Astrocyte of the spinal cord (primary cell): ENCODE data around the gene PTPN12.
A peak's percentile ranks its signal among the peaks of the same experiment; 100 is the strongest.
"Not testable (repeated sequence)": the region's sequence is repeated elsewhere in the genome, so short reads cannot be mapped to it uniquely, and the experiment has no call there.

Experiments used
- DNase-seq: peaks from one replicate; pipeline ENCODE4 v3.0.0; 2011; ENCODE audit warnings: low read depth, low spot score
- H3K4me3 ChIP-seq: 2 replicates; pipeline ENCODE4 v1.5.1; 2011; ENCODE audit warnings: low read depth, mild to moderate bottlenecking, low read length, moderate library complexity
- CTCF ChIP-seq: IDR thresholded peaks from 2 replicates; pipeline ENCODE4 v1.5.1; 2012; ENCODE audit warnings: low read depth, mild to moderate bottlenecking, low read length, inconsistent platforms
- in situ Hi-C: cut with HindIII; loops from 2 replicates; pipeline ENCODE4 v1.10.0; 2017; ENCODE audit warnings: low sequenced_read_pairs

The PTPN12 gene

GRCh38 chr7:77529279-77529678, 7.8 kb upstream of the PTPN12 start:
- DNase-seq: no peak
- H3K4me3 ChIP-seq: no peak overlapping the region
- in situ Hi-C loops: no loop called here
- no peak for TF ChIP-seq CTCF

DNA sequence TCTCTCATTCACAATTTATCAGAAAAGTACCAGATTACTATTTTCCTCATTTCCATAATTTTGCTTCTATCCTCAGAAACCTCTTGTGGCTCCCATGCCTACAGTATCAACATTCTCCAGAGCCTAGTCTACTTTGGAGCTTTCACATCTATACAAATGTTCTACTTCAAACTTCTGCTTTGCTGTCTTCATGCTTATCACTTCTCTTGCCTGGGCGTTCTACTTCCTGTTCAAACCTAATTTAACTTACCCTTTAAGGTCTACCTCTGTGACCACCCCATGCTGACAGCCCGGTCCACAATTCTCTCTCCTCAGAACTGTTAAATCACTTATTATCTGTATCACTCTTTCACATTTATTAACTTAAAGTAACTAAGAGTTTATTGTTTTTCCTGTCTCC, 6.1 kb upstream of the PTPN12 start:
- H3K4me3 ChIP-seq: no peak overlapping the region
- in situ Hi-C loops: no loop called here
- DNase-seq: no peak
- no peak for TF ChIP-seq CTCF

DNA sequence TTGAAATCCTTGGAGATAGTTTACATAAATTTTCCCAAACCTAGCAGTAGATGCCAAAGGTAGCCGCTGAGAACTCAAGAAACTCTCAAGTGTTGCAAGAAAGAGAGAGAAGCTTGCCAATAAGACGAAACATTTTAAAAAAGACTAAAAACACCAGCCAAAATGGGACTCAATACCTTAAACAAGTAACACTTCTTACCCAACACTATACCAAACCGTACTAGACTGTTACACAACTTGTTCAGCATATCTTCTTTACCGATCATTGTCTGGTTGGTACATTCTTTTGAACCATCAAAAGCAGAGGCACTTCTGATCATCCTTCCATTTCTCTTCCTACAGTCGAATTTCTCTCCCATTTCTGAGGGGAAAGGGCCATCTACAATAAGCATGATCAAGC, 4.8 kb upstream of the PTPN12 start:
- no peak for TF ChIP-seq CTCF
- DNase-seq: no peak
- in situ Hi-C loops: no loop called here
- no peak overlapping the region for H3K4me3 ChIP-seq

GRCh38 chr7:77532732-77533131, 4.4 kb upstream of the PTPN12 start:
- H3K4me3 ChIP-seq, DNase-seq, in situ Hi-C loops: not testable (repeated sequence)

DNA sequence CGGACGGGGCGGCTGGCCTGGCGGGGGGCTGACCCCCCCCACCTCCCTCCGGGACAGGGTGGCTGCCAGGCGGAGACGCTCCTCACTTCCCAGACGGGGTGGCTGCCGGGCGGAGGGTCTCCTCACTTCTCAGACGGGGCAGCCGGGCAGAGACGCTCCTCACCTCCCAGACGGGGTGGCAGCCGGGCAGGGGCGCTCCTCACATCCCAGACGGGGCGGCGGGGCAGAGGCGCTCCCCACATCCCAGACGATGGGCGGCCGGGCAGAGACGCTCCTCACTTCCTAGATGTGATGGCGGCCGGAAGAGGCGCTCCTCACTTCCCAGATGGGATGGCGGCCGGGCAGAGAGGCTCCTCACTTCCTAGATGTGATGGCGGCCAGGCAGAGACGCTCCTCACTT, 3.0 kb upstream of the PTPN12 start:
- in situ Hi-C loops, DNase-seq, H3K4me3 ChIP-seq: not testable (repeated sequence)

DNA sequence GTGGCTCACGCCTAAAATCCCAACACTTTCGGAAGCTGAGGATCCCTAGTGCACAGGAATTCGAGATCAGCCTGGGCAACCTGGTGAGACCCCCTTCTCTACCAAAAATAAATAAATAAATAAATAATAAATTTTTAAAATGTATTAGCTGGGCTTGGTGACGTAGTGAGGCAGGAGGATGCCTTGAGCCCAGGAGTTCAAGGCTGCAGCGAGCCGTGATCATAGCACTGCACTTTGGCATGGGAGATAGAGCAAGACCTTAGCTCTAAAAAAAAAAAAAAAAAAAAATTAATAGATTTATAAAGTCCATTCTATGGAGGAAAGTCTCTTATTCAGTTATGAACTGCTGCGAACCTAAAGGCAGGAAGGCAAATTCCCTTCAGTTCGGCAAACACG, 1.1 kb upstream of the PTPN12 start:
- DNase-seq: no peak
- in situ Hi-C loops: no loop called here
- H3K4me3 ChIP-seq: peak overlapping the region; percentile 65
- no peak for TF ChIP-seq CTCF

- no peak for TF ChIP-seq CTCF
- in situ Hi-C loops: no loop called here
- DNase-seq: peak; percentile 97
- H3K4me3 ChIP-seq: peak overlapping the region; percentile 65
These were observed 521 bp upstream of the PTPN12 start for GRCh38 chr7:77536413-77537135.
